Endodermal cell (in vitro differentiated cells): ENCODE data around the gene GOSR2. TPM values are rescaled to one million over a fixed set of nuclear protein-coding genes. Genes with fewer than 3 reads are reported as not detected.

Source experiments
- DNase-seq: peaks from one replicate; pipeline ENCODE4 v3.0.0-alpha.2; 2017
- H3K27ac ChIP-seq: 2 replicates; pipeline ENCODE4 v1.5.1; 2013; ENCODE audit warnings: mild to moderate bottlenecking, low read depth, low read length, moderate library complexity
- H3K27me3 ChIP-seq: 2 replicates; pipeline ENCODE4 v1.6.1; 2013; ENCODE audit warnings: mild to moderate bottlenecking, low read length, moderate library complexity; ENCODE audit not compliant: insufficient read depth, control insufficient read depth, poor library complexity, severe bottlenecking
- H3K36me3 ChIP-seq: 2 replicates; pipeline ENCODE4 v1.7.0; 2013; ENCODE audit warnings: mild to moderate bottlenecking, low read length, moderate library complexity; ENCODE audit not compliant: control insufficient read depth, insufficient read depth
- H3K4me1 ChIP-seq: one replicate; pipeline ENCODE4 v1.7.0; 2013; ENCODE audit warnings: low read length; ENCODE audit not compliant: control insufficient read depth, insufficient read depth
- H3K4me3 ChIP-seq: 2 replicates; pipeline ENCODE4 v1.5.1; 2013; ENCODE audit warnings: mild to moderate bottlenecking, low read length, moderate library complexity
- H3K9ac ChIP-seq: 2 replicates; pipeline ENCODE4 v1.6.1; 2013; ENCODE audit warnings: mild to moderate bottlenecking, low read length, moderate library complexity; ENCODE audit not compliant: poor library complexity, severe bottlenecking; ENCODE audit errors: extremely low read depth
- H3K9me3 ChIP-seq: 2 replicates; pipeline ENCODE4 v1.6.1; 2013; ENCODE audit warnings: mild to moderate bottlenecking, low read length, moderate library complexity; ENCODE audit not compliant: control insufficient read depth
- H3K27ac Mint-ChIP-seq: 2 replicates; pipeline ENCODE4 v1.8.0; 2020; ENCODE audit warnings: mixed read lengths
- H3K27me3 Mint-ChIP-seq: 2 replicates; pipeline ENCODE4 v1.8.0; 2021; ENCODE audit warnings: mild to moderate bottlenecking, mixed read lengths; ENCODE audit not compliant: insufficient read depth
- H3K36me3 Mint-ChIP-seq: 2 replicates; pipeline ENCODE4 v1.8.0; 2020; ENCODE audit warnings: low read depth, mixed read lengths
- H3K4me1 Mint-ChIP-seq: 2 replicates; pipeline ENCODE4 v1.8.0; 2020; ENCODE audit warnings: mixed read lengths
- H3K4me3 Mint-ChIP-seq: 2 replicates; pipeline ENCODE4 v1.8.0; 2020; ENCODE audit warnings: mild to moderate bottlenecking, moderate library complexity, mixed read lengths
- H3K9me3 Mint-ChIP-seq: 2 replicates; pipeline ENCODE4 v1.8.0; 2020; ENCODE audit warnings: mild to moderate bottlenecking, mixed read lengths
- WGBS, 2 experiments: methylation state at CpG; one replicate each; pipeline versions ENCODE4 v1.1.5 to v1.1.7; 2013; ENCODE audit warnings: missing lambda C conversion rate in 2 of 2, mixed read lengths in 1 of 2; ENCODE audit not compliant: insufficient coverage in 1 of 2, insufficient read length in 1 of 2; 5-methylcytosine and 5-hydroxymethylcytosine counted together
- total RNA-seq, 2 donors: library from RNA; stranded (reverse); fragmentation: NEBNext Ultra II Directional in 1 of 2; extraction: Animal tissue kit (Norgen Biotek cat#: 25700) in 1 of 2; gene quantifications; 2 replicates in 1 of 2; 3 replicates in 1 of 2; pipeline ENCODE4 v1.2.1, GENCODE V29; 2021
- TF ChIP-seq, protein P1 (sequence below): fragments of 200-600 bp; sonication (generic); conservative IDR thresholded peaks from 2 replicates; pipeline ENCODE4 v1.5.0; 2021; ENCODE audit warnings: antibody characterized with exemption, mild to moderate bottlenecking

GOSR2 gene
- total RNA-seq, 2 donors from 2014 or later, result 51.9 to 65.5 TPM

DNA sequence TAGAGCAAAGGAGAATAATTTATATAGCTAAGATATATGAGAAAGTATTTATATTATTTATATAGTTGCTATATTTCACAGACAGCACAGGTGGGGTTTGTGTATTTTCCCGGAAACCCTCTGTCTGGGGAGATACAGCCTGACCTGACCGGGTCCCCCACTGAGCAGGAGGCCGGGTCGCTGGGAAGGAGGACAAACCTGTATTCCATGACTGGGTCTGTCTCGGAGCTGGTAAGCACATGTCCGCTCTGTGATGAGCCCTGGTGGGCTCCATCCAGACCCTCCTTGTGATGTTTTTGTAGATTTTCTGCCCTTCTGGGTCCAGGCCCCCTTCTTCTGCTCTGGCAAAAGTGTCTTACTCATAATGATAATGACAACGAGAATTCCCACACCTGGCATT, 43.9 kb upstream of the GOSR2 start:
- H3K4me1 ChIP-seq, result no peaks in the 10 kb centered on the region
- no peaks in the 10 kb centered on the region for H3K36me3 ChIP-seq
- no peak overlapping the region for H3K27ac ChIP-seq
- Mint-ChIP-seq H3K36me3 (no peaks in the 10 kb centered on the region), H3K9me3 (no peaks in the 10 kb centered on the region), H3K4me3 (no peak overlapping the region), H3K4me1 (no peaks in the 10 kb centered on the region), H3K27me3 (no peaks in the 10 kb centered on the region), H3K27ac (no peak overlapping the region)
- TF ChIP-seq, protein P1, sequence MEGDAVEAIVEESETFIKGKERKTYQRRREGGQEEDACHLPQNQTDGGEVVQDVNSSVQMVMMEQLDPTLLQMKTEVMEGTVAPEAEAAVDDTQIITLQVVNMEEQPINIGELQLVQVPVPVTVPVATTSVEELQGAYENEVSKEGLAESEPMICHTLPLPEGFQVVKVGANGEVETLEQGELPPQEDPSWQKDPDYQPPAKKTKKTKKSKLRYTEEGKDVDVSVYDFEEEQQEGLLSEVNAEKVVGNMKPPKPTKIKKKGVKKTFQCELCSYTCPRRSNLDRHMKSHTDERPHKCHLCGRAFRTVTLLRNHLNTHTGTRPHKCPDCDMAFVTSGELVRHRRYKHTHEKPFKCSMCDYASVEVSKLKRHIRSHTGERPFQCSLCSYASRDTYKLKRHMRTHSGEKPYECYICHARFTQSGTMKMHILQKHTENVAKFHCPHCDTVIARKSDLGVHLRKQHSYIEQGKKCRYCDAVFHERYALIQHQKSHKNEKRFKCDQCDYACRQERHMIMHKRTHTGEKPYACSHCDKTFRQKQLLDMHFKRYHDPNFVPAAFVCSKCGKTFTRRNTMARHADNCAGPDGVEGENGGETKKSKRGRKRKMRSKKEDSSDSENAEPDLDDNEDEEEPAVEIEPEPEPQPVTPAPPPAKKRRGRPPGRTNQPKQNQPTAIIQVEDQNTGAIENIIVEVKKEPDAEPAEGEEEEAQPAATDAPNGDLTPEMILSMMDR, result no peak
- no peaks in the 10 kb centered on the region for H3K27me3 ChIP-seq
- no peak for DNase-seq
- H3K4me3 ChIP-seq, result no peak overlapping the region
- H3K9me3 ChIP-seq, result no peaks in the 10 kb centered on the region
- 89 to 96% methylated on average over 6 to 7 of the region's 7 CpGs for WGBS, 2 experiments
- H3K9ac ChIP-seq, result no peak overlapping the region

DNA sequence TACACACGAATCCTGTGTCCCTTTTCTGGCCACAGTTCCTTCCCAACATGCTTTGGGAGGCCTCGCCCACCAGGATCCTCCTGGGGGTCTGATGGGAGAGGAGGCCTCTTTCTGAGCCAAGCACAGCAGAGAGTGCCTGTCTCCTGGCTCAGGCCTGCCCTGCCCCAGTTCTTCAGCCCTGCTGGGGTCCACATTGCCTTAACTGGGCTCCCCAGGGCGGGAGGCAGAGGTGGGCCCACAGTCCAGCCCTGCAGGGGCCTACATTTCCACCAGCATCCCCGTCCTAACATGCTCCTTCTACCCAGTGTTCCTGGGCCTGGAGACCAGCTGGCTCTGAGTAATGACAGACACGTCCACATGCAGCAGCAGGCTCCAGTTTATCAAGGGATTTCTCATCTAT, 41.9 kb upstream of the GOSR2 start:
- Histone ChIP-seq H3K9me3 (no peaks in the 10 kb centered on the region), H3K36me3 (no peaks in the 10 kb centered on the region), H3K27ac (no peak overlapping the region), H3K27me3 (peaks cover 4% of the 10 kb centered on the region), H3K4me3 (no peak overlapping the region), H3K9ac (no peak overlapping the region), H3K4me1 (no peaks in the 10 kb centered on the region)
- WGBS, 2 experiments, result 82 to 87% methylated on average over 3 to 5 of the region's 5 CpGs
- Mint-ChIP-seq H3K27me3 (peaks cover 2% of the 10 kb centered on the region), H3K4me1 (no peaks in the 10 kb centered on the region), H3K4me3 (no peak overlapping the region), H3K27ac (no peak overlapping the region), H3K9me3 (no peaks in the 10 kb centered on the region), H3K36me3 (no peaks in the 10 kb centered on the region)
- TF ChIP-seq, protein P1, result no peak
- DNase-seq, result no peak

DNA sequence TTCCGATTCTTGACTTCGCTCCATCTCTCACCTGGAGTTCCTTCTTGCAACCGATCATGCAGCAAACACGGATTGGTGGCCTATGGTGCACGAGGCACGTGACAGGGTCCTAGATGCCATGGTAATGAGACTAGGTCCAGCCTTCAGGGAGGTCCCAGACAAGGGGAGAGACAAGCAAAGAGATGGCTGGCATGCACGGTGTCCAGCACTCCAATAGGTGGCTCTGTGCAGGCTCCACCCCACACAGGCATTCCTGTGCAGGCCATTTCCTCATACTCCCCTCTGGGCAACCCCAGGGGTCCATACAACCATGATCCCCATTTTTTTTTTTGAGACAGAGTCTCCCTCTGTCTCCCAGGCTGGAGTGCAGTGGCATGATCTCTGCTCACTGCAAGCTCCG, 40.3 kb upstream of the GOSR2 start:
- H3K27me3 Mint-ChIP-seq, result peaks cover 2% of the 10 kb centered on the region
- no peak overlapping the region for H3K27ac Mint-ChIP-seq
- no peak overlapping the region for H3K27ac ChIP-seq
- no peak overlapping the region for H3K9ac ChIP-seq
- H3K9me3 Mint-ChIP-seq, result no peaks in the 10 kb centered on the region
- H3K36me3 Mint-ChIP-seq, result no peaks in the 10 kb centered on the region
- H3K4me3 ChIP-seq, result no peak overlapping the region
- H3K4me1 ChIP-seq, result no peaks in the 10 kb centered on the region
- TF ChIP-seq, protein P1, result no peak
- H3K36me3 ChIP-seq, result no peaks in the 10 kb centered on the region
- no peaks in the 10 kb centered on the region for H3K9me3 ChIP-seq
- peaks cover 5% of the 10 kb centered on the region for H3K27me3 ChIP-seq
- WGBS, 2 experiments, result 90% methylated on average over 6 to 8 of the region's 8 CpGs
- H3K4me3 Mint-ChIP-seq, result no peak overlapping the region
- DNase-seq, result no peak
- H3K4me1 Mint-ChIP-seq, result no peaks in the 10 kb centered on the region
